Midbrain (tissue), 1 donor: ENCODE results near the gene SPTBN2.

ENCODE experiments used
- DNase-seq: peaks from one replicate; lab custom pipeline; 2025; lab: John Stamatoyannopoulos, UW

SPTBN2 gene

DNA sequence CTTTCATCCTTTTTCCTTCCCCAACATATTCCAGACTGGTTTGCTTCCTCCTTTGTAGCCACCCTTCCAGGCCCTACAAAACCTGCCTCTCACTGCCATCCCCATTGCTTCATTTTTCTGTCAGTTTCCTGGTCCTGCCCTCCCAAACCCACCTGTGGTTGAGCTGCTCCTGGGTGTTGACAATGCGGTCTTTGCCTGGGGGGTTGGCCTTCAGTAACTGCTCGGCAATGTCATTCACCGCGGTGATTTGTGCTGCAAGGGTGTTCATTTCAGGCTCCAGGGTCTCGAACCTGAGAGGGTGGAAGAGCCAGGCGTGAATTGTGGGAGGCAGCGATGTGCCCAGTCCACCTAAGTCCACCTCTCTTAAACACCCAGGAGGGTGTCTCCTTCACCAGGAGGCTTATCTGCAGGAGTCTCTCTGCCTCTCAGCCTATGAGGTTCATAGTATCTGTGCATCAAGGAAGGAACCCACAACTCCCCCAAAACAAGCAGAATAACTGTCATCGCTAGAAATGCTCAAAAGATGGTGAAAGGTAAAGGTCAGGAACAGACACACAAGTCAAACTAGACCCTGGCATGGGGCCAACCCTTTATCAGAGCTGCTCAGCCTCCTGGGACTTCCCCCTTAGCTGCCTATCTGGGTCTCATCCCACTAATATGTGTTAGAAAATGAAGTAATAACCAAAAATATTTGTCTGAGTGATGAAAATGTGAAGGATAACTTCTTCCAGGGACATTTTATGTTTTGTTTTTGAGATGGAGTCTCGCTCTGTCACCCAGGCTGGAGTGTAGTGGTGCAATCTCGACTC, 27.4 kb downstream of the SPTBN2 start:
- no peak for DNase-seq

GRCh38 chr11:66700742-66701141, 28.3 kb downstream of the SPTBN2 start:
- no peak for DNase-seq

DNA sequence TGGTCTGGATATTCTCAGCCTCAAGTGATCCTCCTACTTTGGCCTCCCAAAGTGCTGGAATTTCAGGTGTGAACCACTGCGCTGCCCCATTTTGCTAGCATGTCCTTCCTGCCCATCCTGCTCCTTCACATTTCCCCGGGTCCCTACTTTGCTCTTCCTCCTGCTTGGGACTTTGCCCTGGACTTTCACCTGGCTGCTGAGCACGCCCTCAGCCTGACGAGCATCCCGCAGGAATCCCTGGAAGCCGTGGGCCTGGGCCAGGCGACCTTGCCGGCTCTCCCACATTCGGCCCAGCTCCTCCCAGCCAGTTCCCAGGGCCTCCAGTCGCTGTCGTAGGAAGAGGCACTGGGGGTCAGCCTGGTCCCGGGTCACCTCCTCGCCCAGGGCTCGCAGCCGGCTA, 28.7 kb downstream of the SPTBN2 start:
- DNase-seq = no peak

GRCh38 chr11:66698491-66698890, 30.5 kb downstream of the SPTBN2 start:
- no peak for DNase-seq

- DNase-seq = no peak
Measured at GRCh38 chr11:66697988-66698387, 31.0 kb downstream of the SPTBN2 start.

DNA sequence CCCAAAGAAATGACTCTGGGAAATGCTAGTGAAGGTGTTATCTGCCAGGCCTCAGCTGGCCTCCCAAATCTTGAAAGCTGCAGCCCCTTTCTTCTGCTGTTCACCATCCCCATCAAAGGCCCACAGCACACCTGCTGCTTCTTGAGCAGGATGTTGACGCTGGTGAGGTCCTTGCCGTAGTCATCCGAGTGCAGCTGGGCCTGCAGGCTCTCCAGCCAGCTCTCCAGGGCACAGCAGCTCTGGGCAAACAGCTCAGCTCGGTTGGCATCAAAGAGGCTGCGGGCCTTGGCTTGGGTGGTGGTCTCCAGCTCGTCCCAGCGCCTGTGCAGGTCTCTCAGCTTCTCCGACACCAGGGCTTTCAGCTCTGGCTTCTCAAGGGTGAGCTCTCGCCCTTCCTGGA, 32.9 kb downstream of the SPTBN2 start:
- no peak for DNase-seq

GRCh38 chr11:66694732-66695207, 34.2 kb downstream of the SPTBN2 start:
- DNase-seq = peak; percentile 80

GRCh38 chr11:66694056-66694410, 35.0 kb downstream of the SPTBN2 start:
- DNase-seq = no peak

DNA sequence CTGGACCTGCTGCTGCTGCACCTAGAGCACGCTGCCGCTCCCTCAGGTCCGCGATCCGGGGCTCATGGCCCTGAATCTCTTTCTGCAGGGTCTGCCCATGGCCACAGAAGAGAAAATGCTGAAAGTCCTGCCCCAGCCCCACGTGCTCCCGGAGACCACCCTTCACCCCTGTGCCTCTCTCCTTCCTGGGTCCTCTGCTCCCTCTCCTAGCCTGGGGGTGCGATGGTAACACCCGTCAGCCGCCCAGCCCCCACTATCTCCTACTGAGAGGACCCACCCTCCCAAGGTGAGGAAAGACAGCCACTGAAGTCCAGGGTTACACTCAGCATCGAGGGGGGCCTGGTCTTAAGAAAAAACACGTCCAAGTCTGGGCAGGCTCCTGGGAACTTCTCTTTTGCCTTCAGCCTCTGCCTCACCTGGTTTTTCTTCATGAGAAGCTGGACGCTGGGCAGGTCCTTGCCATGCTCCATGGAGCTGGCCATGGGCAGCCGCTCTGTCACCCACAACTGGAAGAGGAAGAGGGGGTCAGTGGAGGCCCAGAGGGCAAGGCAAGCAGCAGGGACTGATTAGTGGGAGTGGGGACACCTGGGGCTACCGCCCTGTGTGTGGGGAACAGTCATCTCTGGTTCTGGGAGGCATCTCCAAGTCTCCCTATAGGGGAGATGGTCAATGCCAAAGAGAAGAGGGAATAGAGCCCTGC, 35.5 kb downstream of the SPTBN2 start:
- no peak for DNase-seq

- no peak for DNase-seq
Measured at GRCh38 chr11:66692871-66693331, 36.1 kb downstream of the SPTBN2 start.

DNA sequence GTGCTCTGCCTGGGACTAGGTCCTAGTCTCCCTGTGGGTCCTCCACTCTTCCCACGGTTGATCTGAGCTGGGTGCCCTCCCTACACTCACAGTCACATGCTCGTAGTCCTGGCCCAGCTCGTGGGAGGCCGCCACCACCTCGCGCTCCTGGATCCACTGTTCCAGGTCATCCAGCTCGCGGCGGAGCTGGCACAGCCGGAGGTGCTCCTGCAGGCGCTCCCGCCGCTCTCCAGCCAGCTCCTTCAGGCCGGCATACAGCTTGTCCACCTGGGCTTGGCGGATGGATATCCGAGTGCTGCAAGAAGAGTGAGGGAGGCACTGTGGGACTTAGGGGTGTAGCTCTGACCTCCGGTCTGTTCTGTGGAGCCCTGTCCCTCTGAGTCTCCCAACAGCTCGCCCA, 36.6 kb downstream of the SPTBN2 start:
- no peak for DNase-seq

GRCh38 chr11:66691311-66691980, 37.6 kb downstream of the SPTBN2 start:
- no peak for DNase-seq

GRCh38 chr11:66689661-66690590, 39.1 kb downstream of the SPTBN2 start:
- no peak for DNase-seq

GRCh38 chr11:66688561-66689534, 40.2 kb downstream of the SPTBN2 start:
- no peak for DNase-seq

- no peak for DNase-seq
Measured at GRCh38 chr11:66687831-66688281, 41.2 kb downstream of the SPTBN2 start.

- DNase-seq = no peak
Measured at GRCh38 chr11:66686801-66687750, 41.9 kb downstream of the SPTBN2 start.

- DNase-seq = no peak
Measured at GRCh38 chr11:66686100-66686785, 42.8 kb downstream of the SPTBN2 start.

DNA sequence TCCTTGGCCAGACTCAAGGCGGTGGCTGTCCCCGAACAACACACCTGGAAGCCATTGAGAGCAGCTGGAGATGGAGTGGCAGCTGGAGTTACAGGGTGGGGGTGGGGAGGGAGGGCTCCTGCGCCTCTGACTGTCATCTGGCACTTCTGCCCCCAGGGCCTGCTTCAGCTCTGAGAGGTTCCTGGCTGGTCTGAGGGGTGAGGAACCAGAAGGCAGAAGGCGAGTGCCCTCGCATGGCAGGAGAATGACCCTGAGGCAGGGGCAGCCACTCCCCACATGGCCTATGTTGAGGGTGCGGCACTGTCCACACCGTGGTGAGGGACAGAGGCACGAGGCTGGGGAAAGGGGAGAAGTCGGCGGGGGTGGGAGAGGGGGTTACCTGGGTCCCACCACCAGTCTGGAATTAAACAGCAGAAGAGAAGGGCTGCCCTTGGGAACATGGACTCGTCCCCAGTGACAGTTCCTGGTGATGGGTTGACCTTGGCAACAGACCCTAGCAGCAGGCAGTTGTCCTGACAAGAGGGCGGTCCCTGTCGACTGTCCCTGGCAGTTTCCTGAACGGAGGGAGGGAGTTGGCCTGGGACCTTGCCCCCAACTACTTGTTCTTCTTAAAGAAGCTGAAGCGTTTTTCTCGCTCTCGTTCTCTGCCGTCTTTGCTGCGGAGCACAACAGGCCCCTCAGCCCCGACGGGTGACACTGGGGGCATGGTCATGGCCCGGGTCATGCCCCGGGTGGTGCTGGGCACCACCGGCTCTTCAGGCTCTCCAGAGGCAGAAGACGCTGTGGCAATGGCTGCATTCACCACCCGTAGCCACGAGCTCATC, 43.5 kb downstream of the SPTBN2 start:
- DNase-seq = no peak
